HepG2 (cell line): ENCODE measurements around the gene RTEL1. TPM values are rescaled to one million over a fixed set of nuclear protein-coding genes. Genes with fewer than 3 reads are reported as not detected.
A peak's percentile ranks its signal among the peaks of the same experiment; 100 is the strongest.

Source experiments
- BORCS8-MEF2B ChIP-seq: sonication (generic); formaldehyde crosslinking; IDR thresholded peaks from 2 replicates; pipeline ENCODE4 v1.8.0; 2022; ENCODE audit warnings: mild to moderate bottlenecking, missing genetic modification reagents
- FOSL1 ChIP-seq: sonication (generic); formaldehyde crosslinking; IDR thresholded peaks from 2 replicates; pipeline ENCODE4 v1.9.0; 2021; ENCODE audit warnings: missing genetic modification reagents, borderline replicate concordance
- HNRNPUL1 ChIP-seq: fragments of 200-400 bp; formaldehyde crosslinking; IDR thresholded peaks from 2 replicates; pipeline ENCODE4 v1.6.1; 2017; ENCODE audit warnings: low read depth, mild to moderate bottlenecking, low read length, moderate library complexity
- MIER2 ChIP-seq: IDR thresholded peaks from 2 replicates; pipeline ENCODE4 v1.6.1; 2016; ENCODE audit warnings: missing biosample characterization, missing genetic modification reagents
- RORA ChIP-seq: sonication (generic); formaldehyde crosslinking; IDR thresholded peaks from 2 replicates; pipeline ENCODE4 v1.5.0; 2020; ENCODE audit warnings: mild to moderate bottlenecking, missing genetic modification reagents, moderate library complexity
- SALL2 ChIP-seq: sonication (generic); formaldehyde crosslinking; IDR thresholded peaks from 2 replicates; pipeline ENCODE4 v1.8.1; 2023; ENCODE audit warnings: mild to moderate bottlenecking, missing genetic modification reagents, inconsistent platforms
- SKIL ChIP-seq: sonication (generic); formaldehyde crosslinking; IDR thresholded peaks from 2 replicates; pipeline ENCODE4 v1.8.0; 2022; ENCODE audit warnings: missing genetic modification reagents, mild to moderate bottlenecking, moderate library complexity, borderline replicate concordance
- SOX5 ChIP-seq: IDR thresholded peaks from 2 replicates; pipeline ENCODE4 v1.6.1; 2016; ENCODE audit warnings: borderline replicate concordance
- TFAP4 ChIP-seq: sonication (generic); IDR thresholded peaks from 2 replicates; pipeline ENCODE4 v1.6.1; 2016; ENCODE audit warnings: low read depth, borderline replicate concordance
- TSC22D2 ChIP-seq: sonication (generic); formaldehyde crosslinking; IDR thresholded peaks from 2 replicates; pipeline ENCODE4 v1.5.1; 2020; ENCODE audit warnings: missing genetic modification reagents, mild to moderate bottlenecking, borderline replicate concordance
- ZC3H13 ChIP-seq: sonication (generic); formaldehyde crosslinking; IDR thresholded peaks from 2 replicates; pipeline ENCODE4 v1.8.1; 2023; ENCODE audit warnings: mild to moderate bottlenecking, missing genetic modification reagents, moderate library complexity
- ZNF274 ChIP-seq: sonication (generic); formaldehyde crosslinking; IDR thresholded peaks from 2 replicates; pipeline ENCODE4 v1.5.1; 2020; ENCODE audit warnings: mild to moderate bottlenecking, missing genetic modification reagents
- ZNF367 ChIP-seq: sonication (generic); formaldehyde crosslinking; IDR thresholded peaks from 2 replicates; pipeline ENCODE4 v1.4.0; 2020; ENCODE audit warnings: missing genetic modification reagents, borderline replicate concordance
- ZNF572 ChIP-seq: sonication (generic); formaldehyde crosslinking; IDR thresholded peaks from 2 replicates; pipeline ENCODE4 v1.5.1; 2020; ENCODE audit warnings: mild to moderate bottlenecking, missing genetic modification reagents
- ZNF605 ChIP-seq: sonication (generic); formaldehyde crosslinking; IDR thresholded peaks from 2 replicates; pipeline ENCODE4 v1.8.0; 2022; ENCODE audit warnings: mild to moderate bottlenecking, missing genetic modification reagents
- ZNF629 ChIP-seq: sonication (generic); formaldehyde crosslinking; conservative IDR thresholded peaks from 2 replicates; pipeline ENCODE4 v1.5.0; 2020; ENCODE audit warnings: missing genetic modification reagents
- ZNF670 ChIP-seq: sonication (generic); formaldehyde crosslinking; IDR thresholded peaks from 2 replicates; pipeline ENCODE4 v1.8.0; 2022; ENCODE audit warnings: mild to moderate bottlenecking, missing genetic modification reagents, borderline replicate concordance
- polyA plus RNA-seq, 8 experiments: library from polyadenylated mRNA; depleted of rRNA in 3 of 8; stranded (reverse) in 7 of 8; unstranded in 1 of 8; fragments of >200 nt; fragmentation: Illumina TruSeq in 4 of 8; extraction: Trizol in 4 of 8; gene quantifications; 2 replicates each; pipeline versions ENCODE4 v1.2.1 to v1.2.3, GENCODE V29; 2011 to 2016; ENCODE audit warnings: low read depth in 4 of 8, missing spikeins in 1 of 8, mixed read lengths in 1 of 8; ENCODE audit not compliant: insufficient read depth in 1 of 8
- total RNA-seq, 5 experiments: library from RNA; depleted of rRNA; stranded (reverse); fragments of >200 nt; fragmentation: Illumina TruSeq; extraction: Trizol; gene quantifications; 2 replicates each; pipeline ENCODE4 v1.2.3, GENCODE V29; 2016; ENCODE audit warnings: low read depth in 1 of 5
- TF ChIP-seq, protein P1 (sequence below): sonication (generic); formaldehyde crosslinking; IDR thresholded peaks from 2 replicates; pipeline ENCODE4 v1.4.0; 2020; ENCODE audit warnings: missing genetic modification reagents
- TF ChIP-seq, protein P2 (sequence below): sonication (generic); formaldehyde crosslinking; conservative IDR thresholded peaks from 2 replicates; pipeline ENCODE4 v1.8.0; 2022; ENCODE audit warnings: low read depth, missing genetic modification reagents
- TF ChIP-seq, protein P3 (sequence below): sonication (generic); formaldehyde crosslinking; IDR thresholded peaks from 2 replicates; pipeline ENCODE4 v1.4.0; 2020; ENCODE audit warnings: low read depth, mild to moderate bottlenecking, missing genetic modification reagents

The RTEL1 gene
- total and polyA plus RNA-seq, 2 of the 13 experiments (the other 11 are each of a cell fraction or from before 2014, with no cell fraction given): 21.8 to 36.4 TPM

DNA sequence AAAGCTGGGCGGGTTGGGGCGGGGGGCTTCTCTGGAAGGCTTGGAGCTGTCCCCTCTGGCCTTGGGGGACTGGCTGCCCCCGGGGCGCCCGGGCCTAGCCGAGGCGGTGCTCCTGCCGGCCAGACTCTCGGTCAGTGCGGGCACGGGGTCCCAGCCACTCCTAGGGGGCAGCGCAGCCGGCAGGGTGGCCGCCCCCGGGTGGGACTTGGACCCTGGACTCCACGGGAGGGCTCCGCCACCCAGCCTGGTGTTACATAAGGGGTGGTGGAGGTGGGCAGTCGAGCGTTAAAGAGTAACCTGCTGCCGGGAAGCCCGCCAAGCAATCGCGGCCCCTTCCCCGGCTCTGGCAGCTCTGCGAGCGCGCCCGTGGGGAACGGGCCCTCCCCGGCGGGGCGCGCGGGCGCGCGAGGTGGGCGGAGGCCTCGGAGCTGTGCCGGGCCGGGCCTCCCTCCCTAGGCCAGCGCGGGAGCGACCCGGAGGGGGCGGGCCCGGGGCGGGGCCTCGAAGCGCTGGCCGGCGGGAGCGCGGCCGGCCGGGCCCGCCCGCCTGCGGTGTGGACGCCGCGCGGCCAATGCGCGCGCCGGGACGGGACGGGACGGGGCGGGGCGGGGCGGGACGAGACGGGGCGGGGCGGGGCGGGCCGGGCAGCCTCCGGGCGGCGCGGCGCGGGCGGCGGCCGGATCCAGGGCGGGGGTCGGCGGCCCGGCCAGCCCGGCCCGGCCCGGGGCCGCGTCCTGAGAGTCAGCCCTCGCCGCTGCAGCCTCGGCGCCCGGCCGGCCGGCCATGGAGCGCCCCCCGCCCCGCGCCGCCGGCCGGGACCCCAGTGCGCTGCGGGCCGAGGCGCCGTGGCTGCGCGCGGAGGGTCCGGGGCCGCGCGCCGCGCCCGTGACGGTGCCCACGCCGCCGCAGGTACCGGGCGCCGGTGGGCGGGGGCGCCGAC lies 81.3 kb downstream of the RTEL1 start, which contains the start of gene SLC2A4RG (continued):
- TF ChIP-seq TSC22D2 (CRISPR knock-in tag) (peak; percentile 89; the same call in 1 of the 2 replicates), MIER2 (CRISPR knock-in tag) (peak; percentile 29; the same call in 1 of the 2 replicates), FOSL1 (CRISPR knock-in tag) (peak; percentile 45; the same call in 1 of the 2 replicates), BORCS8-MEF2B (CRISPR knock-in tag) (peak; percentile 88), SOX5 (peak; percentile 54; the same call in 1 of the 2 replicates), SALL2 (CRISPR knock-in tag) (peak; percentile 98), ZNF670 (CRISPR knock-in tag) (peak; percentile 85), RORA (no peak), HNRNPUL1 (peak; percentile 95), ZNF274 (CRISPR knock-in tag) (peak; percentile 56; the same call in 1 of the 2 replicates), ZNF605 (peak; percentile 84), TFAP4 (no peak; the same call in 1 of the 2 replicates), ZNF367 (peak; percentile 95; the same call in 1 of the 2 replicates), ZC3H13 (CRISPR knock-in tag) (peak; percentile 95), ZNF629 (peak; percentile 59), ZNF572 (peak; percentile 96), SKIL (peak; percentile 80; the same call in 1 of the 2 replicates)
- TF ChIP-seq, protein P1, sequence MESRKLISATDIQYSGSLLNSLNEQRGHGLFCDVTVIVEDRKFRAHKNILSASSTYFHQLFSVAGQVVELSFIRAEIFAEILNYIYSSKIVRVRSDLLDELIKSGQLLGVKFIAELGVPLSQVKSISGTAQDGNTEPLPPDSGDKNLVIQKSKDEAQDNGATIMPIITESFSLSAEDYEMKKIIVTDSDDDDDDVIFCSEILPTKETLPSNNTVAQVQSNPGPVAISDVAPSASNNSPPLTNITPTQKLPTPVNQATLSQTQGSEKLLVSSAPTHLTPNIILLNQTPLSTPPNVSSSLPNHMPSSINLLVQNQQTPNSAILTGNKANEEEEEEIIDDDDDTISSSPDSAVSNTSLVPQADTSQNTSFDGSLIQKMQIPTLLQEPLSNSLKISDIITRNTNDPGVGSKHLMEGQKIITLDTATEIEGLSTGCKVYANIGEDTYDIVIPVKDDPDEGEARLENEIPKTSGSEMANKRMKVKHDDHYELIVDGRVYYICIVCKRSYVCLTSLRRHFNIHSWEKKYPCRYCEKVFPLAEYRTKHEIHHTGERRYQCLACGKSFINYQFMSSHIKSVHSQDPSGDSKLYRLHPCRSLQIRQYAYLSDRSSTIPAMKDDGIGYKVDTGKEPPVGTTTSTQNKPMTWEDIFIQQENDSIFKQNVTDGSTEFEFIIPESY (CRISPR knock-in tag): peak; percentile 55; the same call in 1 of the 2 replicates
- TF ChIP-seq, protein P2, sequence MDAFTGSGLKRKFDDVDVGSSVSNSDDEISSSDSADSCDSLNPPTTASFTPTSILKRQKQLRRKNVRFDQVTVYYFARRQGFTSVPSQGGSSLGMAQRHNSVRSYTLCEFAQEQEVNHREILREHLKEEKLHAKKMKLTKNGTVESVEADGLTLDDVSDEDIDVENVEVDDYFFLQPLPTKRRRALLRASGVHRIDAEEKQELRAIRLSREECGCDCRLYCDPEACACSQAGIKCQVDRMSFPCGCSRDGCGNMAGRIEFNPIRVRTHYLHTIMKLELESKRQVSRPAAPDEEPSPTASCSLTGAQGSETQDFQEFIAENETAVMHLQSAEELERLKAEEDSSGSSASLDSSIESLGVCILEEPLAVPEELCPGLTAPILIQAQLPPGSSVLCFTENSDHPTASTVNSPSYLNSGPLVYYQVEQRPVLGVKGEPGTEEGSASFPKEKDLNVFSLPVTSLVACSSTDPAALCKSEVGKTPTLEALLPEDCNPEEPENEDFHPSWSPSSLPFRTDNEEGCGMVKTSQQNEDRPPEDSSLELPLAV: no peak; the same call in 1 of the 2 replicates
- TF ChIP-seq, protein P3, sequence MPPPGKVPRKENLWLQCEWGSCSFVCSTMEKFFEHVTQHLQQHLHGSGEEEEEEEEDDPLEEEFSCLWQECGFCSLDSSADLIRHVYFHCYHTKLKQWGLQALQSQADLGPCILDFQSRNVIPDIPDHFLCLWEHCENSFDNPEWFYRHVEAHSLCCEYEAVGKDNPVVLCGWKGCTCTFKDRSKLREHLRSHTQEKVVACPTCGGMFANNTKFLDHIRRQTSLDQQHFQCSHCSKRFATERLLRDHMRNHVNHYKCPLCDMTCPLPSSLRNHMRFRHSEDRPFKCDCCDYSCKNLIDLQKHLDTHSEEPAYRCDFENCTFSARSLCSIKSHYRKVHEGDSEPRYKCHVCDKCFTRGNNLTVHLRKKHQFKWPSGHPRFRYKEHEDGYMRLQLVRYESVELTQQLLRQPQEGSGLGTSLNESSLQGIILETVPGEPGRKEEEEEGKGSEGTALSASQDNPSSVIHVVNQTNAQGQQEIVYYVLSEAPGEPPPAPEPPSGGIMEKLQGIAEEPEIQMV (CRISPR knock-in tag): peak; percentile 78; the same call in 1 of the 2 replicates
